Thyroid gland (tissue), 4 donors: Measurements from ENCODE around the gene SYT1.

ENCODE experiments used
- CTCF ChIP-seq, 6 experiments: fragments of 200-600 bp in 3 of 6; fragments of 450-650 bp in 3 of 6; sonication (generic) in 3 of 6; IDR thresholded peaks; one replicate each; pipeline ENCODE4 v1.5.1; 2016 to 2019; ENCODE audit warnings: antibody characterized with exemption in 6 of 6, mild to moderate bottlenecking in 2 of 6, inconsistent platforms in 1 of 6, moderate library complexity in 1 of 6
- POLR2A ChIP-seq, 2 donors: fragments of 450-650 bp; IDR thresholded peaks; one replicate each; pipeline ENCODE4 v1.6.1; 2017; ENCODE audit warnings: antibody characterized with exemption in 2 of 2, mild to moderate bottlenecking in 2 of 2, moderate library complexity in 1 of 2

DNA sequence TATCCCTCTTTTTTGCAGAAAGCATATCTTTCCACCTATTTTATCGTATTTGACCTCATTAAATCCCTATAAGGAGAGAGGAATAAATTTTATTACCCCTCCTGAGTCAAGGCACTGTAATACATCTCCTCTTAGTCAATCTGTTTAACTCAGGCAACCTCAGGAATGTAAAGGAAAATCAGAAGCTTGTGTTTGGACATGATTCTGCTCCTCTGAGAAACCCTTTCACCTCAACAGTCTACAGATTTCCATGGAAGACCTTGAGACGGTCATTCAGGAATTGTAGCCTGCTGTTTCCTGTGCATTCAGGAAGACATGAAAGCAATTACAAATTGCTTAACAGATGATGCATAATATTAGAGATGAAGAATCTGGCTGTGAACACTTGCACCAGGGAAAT lies 465.4 kb downstream of the SYT1 start:
- TF ChIP-seq CTCF (IDR thresholded peaks at IDR 0.05) (no peak), POLR2A (IDR thresholded peaks at IDR 0.05) (no peak)
